ENCODE measurements around the gene ADAMTS6.

DNA sequence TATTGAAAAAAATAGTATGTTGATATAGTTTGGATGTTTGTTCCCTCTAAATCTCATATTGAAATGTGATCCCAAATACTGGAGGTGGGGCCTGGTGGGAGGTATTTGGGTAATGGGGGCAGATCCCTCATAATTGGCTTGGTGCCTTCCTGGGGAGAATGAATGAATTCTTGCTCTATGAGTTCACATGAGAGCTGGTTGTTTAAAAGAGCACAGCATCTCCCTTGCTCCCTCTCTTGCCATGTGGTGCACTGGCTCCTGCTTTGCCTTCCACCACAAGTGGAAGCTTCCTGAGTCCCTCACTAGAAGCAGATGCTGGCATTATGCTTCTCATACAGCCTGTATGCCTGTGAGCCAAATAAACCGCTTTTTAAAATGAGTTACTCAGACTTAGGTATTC is 154.8 kb downstream of the ADAMTS6 start:
- TF ChIP-seq, protein P1, sequence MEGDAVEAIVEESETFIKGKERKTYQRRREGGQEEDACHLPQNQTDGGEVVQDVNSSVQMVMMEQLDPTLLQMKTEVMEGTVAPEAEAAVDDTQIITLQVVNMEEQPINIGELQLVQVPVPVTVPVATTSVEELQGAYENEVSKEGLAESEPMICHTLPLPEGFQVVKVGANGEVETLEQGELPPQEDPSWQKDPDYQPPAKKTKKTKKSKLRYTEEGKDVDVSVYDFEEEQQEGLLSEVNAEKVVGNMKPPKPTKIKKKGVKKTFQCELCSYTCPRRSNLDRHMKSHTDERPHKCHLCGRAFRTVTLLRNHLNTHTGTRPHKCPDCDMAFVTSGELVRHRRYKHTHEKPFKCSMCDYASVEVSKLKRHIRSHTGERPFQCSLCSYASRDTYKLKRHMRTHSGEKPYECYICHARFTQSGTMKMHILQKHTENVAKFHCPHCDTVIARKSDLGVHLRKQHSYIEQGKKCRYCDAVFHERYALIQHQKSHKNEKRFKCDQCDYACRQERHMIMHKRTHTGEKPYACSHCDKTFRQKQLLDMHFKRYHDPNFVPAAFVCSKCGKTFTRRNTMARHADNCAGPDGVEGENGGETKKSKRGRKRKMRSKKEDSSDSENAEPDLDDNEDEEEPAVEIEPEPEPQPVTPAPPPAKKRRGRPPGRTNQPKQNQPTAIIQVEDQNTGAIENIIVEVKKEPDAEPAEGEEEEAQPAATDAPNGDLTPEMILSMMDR (IDR thresholded peaks at IDR 0.05) = no peak
- no peak for TF ChIP-seq POLR2A (IDR thresholded peaks at IDR 0.05)

Measured in heart left ventricle (tissue), 13 donors.